Breast epithelium (tissue), 3 donors: ENCODE data around the gene ARSA.

Experiments
- POLR2A ChIP-seq: fragments of 450-650 bp; IDR thresholded peaks from one replicate; pipeline ENCODE4 v1.6.1; 2016; ENCODE audit warnings: antibody characterized with exemption, mild to moderate bottlenecking, moderate library complexity
- TF ChIP-seq, protein P1 (sequence below), 3 donors: fragments of 450-650 bp; IDR thresholded peaks; one replicate each; pipeline ENCODE4 v1.5.1; 2016 to 2017; ENCODE audit warnings: antibody characterized with exemption in 3 of 3, mild to moderate bottlenecking in 3 of 3, moderate library complexity in 3 of 3

DNA sequence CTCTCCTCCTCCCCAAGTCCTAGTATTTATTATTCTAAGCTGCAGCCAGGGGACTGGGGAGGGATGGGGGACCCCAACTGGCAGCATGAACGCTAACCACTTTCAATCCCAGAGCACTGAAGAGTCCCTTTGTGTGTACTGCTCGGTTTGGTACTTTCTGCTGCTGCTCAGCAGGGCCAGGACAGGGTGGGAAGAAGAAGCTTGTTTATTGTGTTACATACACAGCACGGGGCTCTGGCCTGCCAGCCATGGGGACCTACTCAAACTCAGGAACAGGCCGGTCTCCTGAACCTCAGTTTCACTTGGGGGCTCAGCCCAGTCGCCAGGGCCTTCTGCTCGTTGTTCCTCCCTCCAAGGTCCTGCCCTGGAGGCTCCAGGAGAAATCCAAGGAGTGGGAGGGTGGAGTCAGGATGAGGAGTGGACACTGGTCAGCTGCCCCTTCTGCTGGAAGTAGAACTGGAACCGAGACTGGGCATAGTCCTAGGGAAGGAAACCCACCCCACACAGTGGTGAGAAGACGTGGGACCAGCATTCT lies 49.1 kb downstream of the ARSA start:
- TF ChIP-seq, protein P1, sequence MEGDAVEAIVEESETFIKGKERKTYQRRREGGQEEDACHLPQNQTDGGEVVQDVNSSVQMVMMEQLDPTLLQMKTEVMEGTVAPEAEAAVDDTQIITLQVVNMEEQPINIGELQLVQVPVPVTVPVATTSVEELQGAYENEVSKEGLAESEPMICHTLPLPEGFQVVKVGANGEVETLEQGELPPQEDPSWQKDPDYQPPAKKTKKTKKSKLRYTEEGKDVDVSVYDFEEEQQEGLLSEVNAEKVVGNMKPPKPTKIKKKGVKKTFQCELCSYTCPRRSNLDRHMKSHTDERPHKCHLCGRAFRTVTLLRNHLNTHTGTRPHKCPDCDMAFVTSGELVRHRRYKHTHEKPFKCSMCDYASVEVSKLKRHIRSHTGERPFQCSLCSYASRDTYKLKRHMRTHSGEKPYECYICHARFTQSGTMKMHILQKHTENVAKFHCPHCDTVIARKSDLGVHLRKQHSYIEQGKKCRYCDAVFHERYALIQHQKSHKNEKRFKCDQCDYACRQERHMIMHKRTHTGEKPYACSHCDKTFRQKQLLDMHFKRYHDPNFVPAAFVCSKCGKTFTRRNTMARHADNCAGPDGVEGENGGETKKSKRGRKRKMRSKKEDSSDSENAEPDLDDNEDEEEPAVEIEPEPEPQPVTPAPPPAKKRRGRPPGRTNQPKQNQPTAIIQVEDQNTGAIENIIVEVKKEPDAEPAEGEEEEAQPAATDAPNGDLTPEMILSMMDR (IDR thresholded peaks at IDR 0.05): no peak
- no peak for TF ChIP-seq POLR2A
